Measurements from ENCODE around the gene AP2A1.

GRCh38 chr19:49845414-49845813 is 78.6 kb downstream of the AP2A1 start:
- TF ChIP-seq CTCF (IDR thresholded peaks at IDR 0.05) (no peak), POLR2A (IDR thresholded peaks at IDR 0.05) (no peak)
